Measurements from ENCODE around the gene CACNG1. TPM values are rescaled to one million over a fixed set of nuclear protein-coding genes. Genes with fewer than 3 reads are reported as not detected.

The CACNG1 gene
- total RNA-seq, 1 experiment from 2014 or later = not detected

DNA sequence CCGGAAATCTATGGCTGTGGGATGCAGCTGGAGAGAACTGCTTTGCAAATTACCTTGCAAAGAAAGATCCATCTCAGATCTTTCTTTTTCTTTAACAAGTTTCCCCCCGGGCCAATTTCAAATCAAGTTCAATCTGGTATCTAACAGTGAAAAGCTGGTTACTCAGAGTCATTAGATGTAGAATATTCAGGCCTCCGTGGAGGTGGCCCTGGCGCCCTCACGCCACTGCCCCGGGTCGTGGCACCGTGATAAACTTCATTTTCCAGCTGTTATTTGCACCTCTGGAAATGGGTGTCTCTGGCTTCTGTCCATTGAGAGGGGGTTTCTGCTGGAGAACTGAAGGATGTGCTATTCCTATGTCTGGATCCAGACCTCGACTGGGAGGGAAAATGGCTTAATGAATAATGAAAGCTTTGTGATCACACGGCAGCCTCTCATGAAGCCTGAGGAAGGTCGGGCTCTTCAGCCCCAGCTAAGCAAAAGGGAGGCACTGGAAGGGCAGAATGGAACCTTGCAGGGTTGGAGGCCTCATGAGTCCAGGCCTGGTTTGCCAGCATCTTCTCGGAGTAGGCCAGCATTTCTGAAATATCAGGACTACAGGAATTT is 49.3 kb upstream of the CACNG1 start:
- Histone ChIP-seq H2AFZ (ENCODE audit: low read length) (no peak overlapping the region), H4K91ac (ENCODE audit: insufficient read length, low read depth, low read length) (no peak overlapping the region), H3K9me3 (ENCODE audit: control insufficient read depth, low read depth, low read length) (no peaks in the 10 kb centered on the region), H3K27ac (ENCODE audit: insufficient read length, low read depth, low read length) (no peak overlapping the region), H2BK15ac (ENCODE audit: low read depth, low read length) (no peak overlapping the region), H3K4ac (ENCODE audit: low read depth, low read length) (no peak overlapping the region), H3K79me1 (ENCODE audit: insufficient read depth, low read depth, low read length, poor library complexity, severe bottlenecking) (no peaks in the 10 kb centered on the region), H2AK5ac (ENCODE audit: insufficient read length, low read length) (no peak overlapping the region), H3K56ac (ENCODE audit: insufficient read length, low read depth, low read length) (no peak overlapping the region), H3T11ph (ENCODE audit: low read length) (no peak overlapping the region), H3K27me3 (ENCODE audit: insufficient read depth, low read length) (no peaks in the 10 kb centered on the region), H2BK120ac (ENCODE audit: low read depth, low read length, poor library complexity, severe bottlenecking) (no peak overlapping the region), H3K14ac (ENCODE audit: insufficient read depth, low read length) (no peak overlapping the region), H2BK12ac (ENCODE audit: insufficient read length, low read depth, low read length) (no peak overlapping the region), H3K4me2 (ENCODE audit: insufficient read depth, insufficient read length, low read length) (no peak overlapping the region), H4K20me1 (ENCODE audit: control insufficient read depth, insufficient read depth, insufficient read length) (peaks cover 4% of the 10 kb centered on the region), H4K5ac (ENCODE audit: insufficient read length, low read depth, low read length) (no peak overlapping the region), H3K23ac (ENCODE audit: insufficient read length, low read depth, low read length) (no peak overlapping the region), H3K4me1 (ENCODE audit: insufficient read depth, low read length) (no peaks in the 10 kb centered on the region), H3K18ac (ENCODE audit: insufficient read length, low read depth, low read length) (no peak overlapping the region), H2BK5ac (ENCODE audit: insufficient read length, low read length) (no peak overlapping the region), H3K79me2 (ENCODE audit: insufficient read depth, low read length) (no peaks in the 10 kb centered on the region), H2BK20ac (ENCODE audit: low read depth, low read length, poor library complexity, severe bottlenecking) (no peak overlapping the region), H4K8ac (replicated peaks; ENCODE audit: insufficient read length, low read depth, low read length) (no peak overlapping the region), H3K9ac (ENCODE audit: extremely low read depth, insufficient read length, low read length) (no peak overlapping the region), H3K23me2 (ENCODE audit: insufficient read length, low read depth, low read length, poor library complexity, severe bottlenecking) (no peaks in the 10 kb centered on the region)
- H3K4me1 Mint-ChIP-seq = no peaks in the 10 kb centered on the region; a peak in 1 of 4 replicates
- H3K9me3 Mint-ChIP-seq = no peaks in the 10 kb centered on the region
- no peaks in the 10 kb centered on the region; a peak in 1 of 7 replicates for H3K36me3 Mint-ChIP-seq (ENCODE audit: insufficient read depth in 1 of 3, low read depth in 3 of 3)
- WGBS (ENCODE audit: extremely low coverage, insufficient read length, low lambda C conversion rate) = no CpG with 5 or more reads among the region's 12 CpGs
- peak overlapping the region in 1 of 3 experiments; percentile 50; a peak in 1 of 7 replicates for H3K27ac Mint-ChIP-seq
- DNase-seq = no peak
- peaks cover 2% of the 10 kb centered on the region for H3K27me3 Mint-ChIP-seq (ENCODE audit: low read depth)
- H3K4me3 Mint-ChIP-seq = no peak overlapping the region
- TF ChIP-seq, protein P1, sequence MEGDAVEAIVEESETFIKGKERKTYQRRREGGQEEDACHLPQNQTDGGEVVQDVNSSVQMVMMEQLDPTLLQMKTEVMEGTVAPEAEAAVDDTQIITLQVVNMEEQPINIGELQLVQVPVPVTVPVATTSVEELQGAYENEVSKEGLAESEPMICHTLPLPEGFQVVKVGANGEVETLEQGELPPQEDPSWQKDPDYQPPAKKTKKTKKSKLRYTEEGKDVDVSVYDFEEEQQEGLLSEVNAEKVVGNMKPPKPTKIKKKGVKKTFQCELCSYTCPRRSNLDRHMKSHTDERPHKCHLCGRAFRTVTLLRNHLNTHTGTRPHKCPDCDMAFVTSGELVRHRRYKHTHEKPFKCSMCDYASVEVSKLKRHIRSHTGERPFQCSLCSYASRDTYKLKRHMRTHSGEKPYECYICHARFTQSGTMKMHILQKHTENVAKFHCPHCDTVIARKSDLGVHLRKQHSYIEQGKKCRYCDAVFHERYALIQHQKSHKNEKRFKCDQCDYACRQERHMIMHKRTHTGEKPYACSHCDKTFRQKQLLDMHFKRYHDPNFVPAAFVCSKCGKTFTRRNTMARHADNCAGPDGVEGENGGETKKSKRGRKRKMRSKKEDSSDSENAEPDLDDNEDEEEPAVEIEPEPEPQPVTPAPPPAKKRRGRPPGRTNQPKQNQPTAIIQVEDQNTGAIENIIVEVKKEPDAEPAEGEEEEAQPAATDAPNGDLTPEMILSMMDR (conservative IDR thresholded peaks at IDR 0.05) = no peak

Measured in H9 (cell line).